ENCODE data around the gene TAS2R46. TPM values are rescaled to one million over a fixed set of nuclear protein-coding genes. Genes with fewer than 3 reads are reported as not detected.
"Not testable (repeated sequence)": the region's sequence is repeated elsewhere in the genome, so short reads cannot be mapped to it uniquely, and the experiment has no call there.

TAS2R46 gene, protein sequence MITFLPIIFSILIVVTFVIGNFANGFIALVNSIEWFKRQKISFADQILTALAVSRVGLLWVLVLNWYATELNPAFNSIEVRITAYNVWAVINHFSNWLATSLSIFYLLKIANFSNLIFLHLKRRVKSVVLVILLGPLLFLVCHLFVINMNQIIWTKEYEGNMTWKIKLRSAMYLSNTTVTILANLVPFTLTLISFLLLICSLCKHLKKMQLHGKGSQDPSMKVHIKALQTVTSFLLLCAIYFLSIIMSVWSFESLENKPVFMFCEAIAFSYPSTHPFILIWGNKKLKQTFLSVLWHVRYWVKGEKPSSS
- total RNA-seq (2014; rRNA removed; shearing (Covaris generic)) (1.3 TPM in 1 of 2 replicates, not detected in the other), total RNA-seq (2022) (1.4 and 1.6 TPM in 2 replicates), Bru-seq, nascent RNA (percentile 74 among the genes with signal in this experiment), BruChase-seq, experiment 1, labeled RNA remaining after a 6-hour chase (percentile 62 among the genes with signal in this experiment), BruChase-seq, experiment 2, labeled RNA remaining after a 2-hour chase (percentile 75 among the genes with signal in this experiment)
- long read RNA-seq: 0 reads

DNA sequence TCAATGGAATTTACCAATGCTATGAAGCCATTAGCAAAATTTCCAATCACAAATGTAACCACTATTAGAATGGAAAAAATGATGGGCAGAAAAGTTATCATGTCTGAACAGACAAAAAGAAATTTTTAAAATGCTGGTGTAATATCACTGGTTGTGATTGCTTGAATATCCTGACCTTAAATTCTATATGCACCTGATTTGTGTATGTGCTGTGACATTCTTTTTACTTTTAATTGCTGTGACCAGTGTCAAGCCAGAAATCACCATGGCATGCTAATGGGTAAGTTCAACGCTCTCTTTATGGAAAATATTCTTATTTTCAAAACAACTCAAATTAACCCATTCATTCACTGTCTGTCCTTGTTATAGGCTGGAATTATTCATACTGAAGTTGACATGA, at the start of gene TAS2R46:
TAS2R46 (minus strand) TSS at position 101 of the 400 bp plus-strand sequence; CDS start at position 101, 0 bp downstream.
- H3K9me3 ChIP-seq (ENCODE audit: low read length); H3K27ac ChIP-seq (ENCODE audit: low read depth, low read length, poor library complexity, severe bottlenecking); H3K79me2 ChIP-seq (ENCODE audit: insufficient read depth, low read depth, low read length); H2AFZ ChIP-seq (ENCODE audit: low read length); CTCF ChIA-PET (ENCODE audit: unreplicated experiment); H4K20me1 ChIP-seq (ENCODE audit: insufficient read depth, low read length); H3K36me3 ChIP-seq (ENCODE audit: insufficient read depth, low read length); H3K4me2 ChIP-seq (ENCODE audit: low read length); intact Hi-C loops (cut with micrococcal nuclease; ENCODE audit: unreplicated experiment); H3K4me1 ChIP-seq (ENCODE audit: insufficient read depth, low read length, poor library complexity, severe bottlenecking); BruUV-seq (replicated peaks); H3K9me2 ChIP-seq (ENCODE audit: insufficient read depth, low read length); DNase-seq (ENCODE audit: low spot score); H3K4me3 ChIP-seq (ENCODE audit: low read depth, low read length, poor library complexity, severe bottlenecking): not testable (repeated sequence)
- POLR2A ChIA-PET: interaction anchor here (1.2 kb wide), 1 partner anchor 109 kb away, joined by 3 read pairs; the partner anchor contains the start of gene SMIM10L1

DNA sequence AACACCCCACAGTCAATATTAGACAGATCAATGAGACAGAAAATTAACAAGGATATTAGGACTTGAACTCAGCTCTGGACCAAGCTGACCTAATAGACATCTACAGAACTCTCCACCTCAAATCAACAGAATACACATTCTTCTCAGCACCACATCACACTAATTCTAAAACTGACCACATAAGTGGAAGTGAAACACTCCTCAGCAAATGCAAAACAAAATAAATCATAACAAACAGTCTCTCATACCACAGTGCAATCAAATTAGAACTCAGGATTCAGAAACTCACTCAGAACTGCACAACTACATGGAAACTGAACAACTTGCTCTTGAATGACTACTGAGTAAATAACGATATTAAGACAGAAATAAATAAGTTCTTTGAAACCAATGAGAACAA, 49.1 kb upstream of the TAS2R46 start:
- H3K4me1 ChIP-seq (ENCODE audit: insufficient read depth, low read length, poor library complexity, severe bottlenecking); CTCF ChIA-PET (ENCODE audit: unreplicated experiment); BruUV-seq (replicated peaks); intact Hi-C loops (cut with micrococcal nuclease; ENCODE audit: unreplicated experiment); H3K36me3 ChIP-seq (ENCODE audit: insufficient read depth, low read length); H2AFZ ChIP-seq (ENCODE audit: low read length); H4K20me1 ChIP-seq (ENCODE audit: insufficient read depth, low read length); H3K4me3 ChIP-seq (ENCODE audit: low read depth, low read length, poor library complexity, severe bottlenecking); H3K9me2 ChIP-seq (ENCODE audit: insufficient read depth, low read length); DNase-seq (ENCODE audit: low spot score); H3K4me2 ChIP-seq (ENCODE audit: low read length); H3K27ac ChIP-seq (ENCODE audit: low read depth, low read length, poor library complexity, severe bottlenecking): not testable (repeated sequence)
- POLR2A ChIA-PET: interaction anchor here (1.3 kb wide), 1 partner anchor 10 kb away, joined by 3 read pairs; no protein-coding TSS in a partner anchor
- Histone ChIP-seq H3K79me2 (ENCODE audit: insufficient read depth, low read depth, low read length) (peaks cover 32% of the 10 kb centered on the region; the same call in 1 of the 2 replicates), H3K9me3 (ENCODE audit: low read length) (peaks cover 16% of the 10 kb centered on the region; the same call in 1 of the 2 replicates)

DNA sequence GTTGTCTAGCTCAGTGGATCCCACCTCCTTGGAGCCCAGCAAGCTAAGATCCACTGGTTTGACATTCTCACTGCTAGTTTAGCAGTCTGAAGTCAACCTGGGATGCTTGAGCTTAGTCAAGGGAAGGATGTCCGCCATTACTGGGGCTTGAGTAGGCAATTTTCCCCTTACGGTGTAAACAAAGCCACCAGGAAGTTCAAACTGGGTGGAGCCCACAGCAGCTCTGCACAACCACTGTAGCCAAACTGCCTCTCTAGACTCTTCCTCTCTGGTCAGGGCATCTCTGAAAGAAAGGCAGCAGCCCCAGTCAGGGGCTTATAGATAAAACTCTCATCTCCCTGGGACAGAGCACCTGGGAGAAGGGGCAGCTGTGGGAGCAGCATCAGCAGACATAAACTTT, 46.8 kb upstream of the TAS2R46 start:
- H3K4me2 ChIP-seq (ENCODE audit: low read length): no peak overlapping the region
- DNase-seq (ENCODE audit: low spot score): no peak
- no peak overlapping the region for H2AFZ ChIP-seq (ENCODE audit: low read length)
- TF ChIP-seq, protein P1, sequence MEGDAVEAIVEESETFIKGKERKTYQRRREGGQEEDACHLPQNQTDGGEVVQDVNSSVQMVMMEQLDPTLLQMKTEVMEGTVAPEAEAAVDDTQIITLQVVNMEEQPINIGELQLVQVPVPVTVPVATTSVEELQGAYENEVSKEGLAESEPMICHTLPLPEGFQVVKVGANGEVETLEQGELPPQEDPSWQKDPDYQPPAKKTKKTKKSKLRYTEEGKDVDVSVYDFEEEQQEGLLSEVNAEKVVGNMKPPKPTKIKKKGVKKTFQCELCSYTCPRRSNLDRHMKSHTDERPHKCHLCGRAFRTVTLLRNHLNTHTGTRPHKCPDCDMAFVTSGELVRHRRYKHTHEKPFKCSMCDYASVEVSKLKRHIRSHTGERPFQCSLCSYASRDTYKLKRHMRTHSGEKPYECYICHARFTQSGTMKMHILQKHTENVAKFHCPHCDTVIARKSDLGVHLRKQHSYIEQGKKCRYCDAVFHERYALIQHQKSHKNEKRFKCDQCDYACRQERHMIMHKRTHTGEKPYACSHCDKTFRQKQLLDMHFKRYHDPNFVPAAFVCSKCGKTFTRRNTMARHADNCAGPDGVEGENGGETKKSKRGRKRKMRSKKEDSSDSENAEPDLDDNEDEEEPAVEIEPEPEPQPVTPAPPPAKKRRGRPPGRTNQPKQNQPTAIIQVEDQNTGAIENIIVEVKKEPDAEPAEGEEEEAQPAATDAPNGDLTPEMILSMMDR (conservative IDR thresholded peaks at IDR 0.05; ENCODE audit: low read length): no peak
- no peak for TF ChIP-seq EZH2phosphoT487 (IDR thresholded peaks at IDR 0.05; ENCODE audit: borderline replicate concordance, low read depth, low read length)
- intact Hi-C loops (cut with micrococcal nuclease; ENCODE audit: unreplicated experiment): no loop called here
- no peak overlapping the region for H3K27ac ChIP-seq (ENCODE audit: low read depth, low read length, poor library complexity, severe bottlenecking)
- CTCF ChIA-PET (ENCODE audit: unreplicated experiment): no interaction called here
- peaks cover 4% of the 10 kb centered on the region for H3K36me3 ChIP-seq (ENCODE audit: insufficient read depth, low read length)
- peaks cover 17% of the 10 kb centered on the region; the same call in 1 of the 2 replicates for H3K79me2 ChIP-seq (ENCODE audit: insufficient read depth, low read depth, low read length)
- H3K9me3 ChIP-seq (ENCODE audit: low read length): peaks cover 9% of the 10 kb centered on the region; the same call in 1 of the 2 replicates
- no peaks in the 10 kb centered on the region for H3K9me2 ChIP-seq (ENCODE audit: insufficient read depth, low read length)
- no peaks in the 10 kb centered on the region for H3K4me1 ChIP-seq (ENCODE audit: insufficient read depth, low read length, poor library complexity, severe bottlenecking)
- H3K4me3 ChIP-seq (ENCODE audit: low read depth, low read length, poor library complexity, severe bottlenecking): no peak overlapping the region
- POLR2A ChIA-PET: no interaction called here
- H4K20me1 ChIP-seq (ENCODE audit: insufficient read depth, low read length): no peaks in the 10 kb centered on the region
- no TSS peak for BruUV-seq (replicated peaks)
